Testis (tissue), 2 donors: ENCODE data around the gene PLPPR3.

Experiments used
- CTCF ChIP-seq, 3 experiments: fragments of 450-650 bp in 2 of 3; fragments of 200-600 bp in 1 of 3; sonication (generic) in 1 of 3; IDR thresholded peaks; one replicate each; pipeline ENCODE4 v1.5.1; 2016 to 2019; ENCODE audit warnings: antibody characterized with exemption in 3 of 3, mild to moderate bottlenecking in 2 of 3, moderate library complexity in 1 of 3
- POLR2A ChIP-seq: fragments of 450-650 bp; IDR thresholded peaks from one replicate; pipeline ENCODE4 v1.6.1; 2017; ENCODE audit warnings: antibody characterized with exemption, mild to moderate bottlenecking, moderate library complexity

GRCh38 chr19:852136-853013, 30.6 kb upstream of the PLPPR3 start, which contains the start of gene ELANE:
- TF ChIP-seq POLR2A (no peak), CTCF (IDR thresholded peaks at IDR 0.05) (no peak)
